Measurements from ENCODE around the gene HDAC1.

HDAC1 gene

DNA sequence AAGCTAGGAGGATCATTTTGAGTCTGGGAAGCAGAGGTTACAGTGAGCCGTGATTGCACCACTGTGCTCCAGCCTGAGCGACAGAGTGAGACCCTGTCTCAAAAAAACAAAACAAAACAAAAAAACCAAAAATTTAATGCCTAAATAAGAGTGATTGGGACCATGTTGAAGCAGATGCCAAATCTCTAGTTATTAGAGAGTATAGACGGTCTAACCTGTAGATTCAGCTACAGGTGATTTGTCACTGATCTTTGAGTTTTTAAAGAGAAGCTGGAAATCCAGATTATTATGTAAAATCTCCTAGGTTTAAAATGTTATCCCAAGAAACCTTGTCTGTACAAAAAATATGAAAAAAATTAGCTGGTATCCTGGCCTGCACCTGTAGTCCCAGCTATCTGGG, 11.5 kb downstream of the HDAC1 start:
- H3K4me3 ChIP-seq (ENCODE audit: low read depth, low read length) = no peak overlapping the region
- DNase-seq (ENCODE audit: low read depth) = no peak
- TF ChIP-seq, protein P1, sequence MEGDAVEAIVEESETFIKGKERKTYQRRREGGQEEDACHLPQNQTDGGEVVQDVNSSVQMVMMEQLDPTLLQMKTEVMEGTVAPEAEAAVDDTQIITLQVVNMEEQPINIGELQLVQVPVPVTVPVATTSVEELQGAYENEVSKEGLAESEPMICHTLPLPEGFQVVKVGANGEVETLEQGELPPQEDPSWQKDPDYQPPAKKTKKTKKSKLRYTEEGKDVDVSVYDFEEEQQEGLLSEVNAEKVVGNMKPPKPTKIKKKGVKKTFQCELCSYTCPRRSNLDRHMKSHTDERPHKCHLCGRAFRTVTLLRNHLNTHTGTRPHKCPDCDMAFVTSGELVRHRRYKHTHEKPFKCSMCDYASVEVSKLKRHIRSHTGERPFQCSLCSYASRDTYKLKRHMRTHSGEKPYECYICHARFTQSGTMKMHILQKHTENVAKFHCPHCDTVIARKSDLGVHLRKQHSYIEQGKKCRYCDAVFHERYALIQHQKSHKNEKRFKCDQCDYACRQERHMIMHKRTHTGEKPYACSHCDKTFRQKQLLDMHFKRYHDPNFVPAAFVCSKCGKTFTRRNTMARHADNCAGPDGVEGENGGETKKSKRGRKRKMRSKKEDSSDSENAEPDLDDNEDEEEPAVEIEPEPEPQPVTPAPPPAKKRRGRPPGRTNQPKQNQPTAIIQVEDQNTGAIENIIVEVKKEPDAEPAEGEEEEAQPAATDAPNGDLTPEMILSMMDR (conservative IDR thresholded peaks at IDR 0.05; ENCODE audit: low read depth, low read length) = no peak

DNA sequence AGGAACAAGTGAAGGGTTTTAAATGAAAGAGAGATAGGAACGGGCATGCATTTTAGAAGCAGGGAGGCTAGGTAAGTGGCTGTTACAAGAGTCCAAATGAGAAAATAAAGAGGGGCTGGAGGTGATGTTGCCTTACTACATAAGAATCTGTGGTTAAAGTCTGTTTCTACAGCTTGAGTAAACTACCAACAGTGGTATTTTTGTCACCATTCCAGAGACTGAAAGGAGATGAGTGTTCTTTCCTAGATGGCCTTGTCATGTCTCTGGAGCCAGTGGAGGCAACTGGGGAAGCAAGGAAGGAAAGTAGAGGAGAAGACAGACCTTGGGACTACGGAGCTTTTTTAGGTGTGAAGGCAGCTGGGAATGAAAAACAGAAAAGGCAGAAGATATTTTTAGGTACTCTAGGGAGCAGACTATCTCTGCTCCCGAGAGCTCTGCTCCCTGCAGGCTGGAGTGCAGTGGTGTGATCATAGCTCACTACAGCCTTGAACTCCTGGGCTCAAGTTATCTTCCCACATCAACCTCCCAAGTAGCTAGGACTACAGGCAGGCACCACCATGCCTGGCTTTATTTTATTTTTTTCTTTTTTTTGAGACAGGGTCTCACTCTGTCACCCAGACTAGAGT, 12.2 kb downstream of the HDAC1 start:
- no peak overlapping the region for H3K4me3 ChIP-seq (ENCODE audit: low read depth, low read length)
- peak; percentile 47 for DNase-seq (ENCODE audit: low read depth)
- TF ChIP-seq, protein P1 (conservative IDR thresholded peaks at IDR 0.05; ENCODE audit: low read depth, low read length) = no peak

DNA sequence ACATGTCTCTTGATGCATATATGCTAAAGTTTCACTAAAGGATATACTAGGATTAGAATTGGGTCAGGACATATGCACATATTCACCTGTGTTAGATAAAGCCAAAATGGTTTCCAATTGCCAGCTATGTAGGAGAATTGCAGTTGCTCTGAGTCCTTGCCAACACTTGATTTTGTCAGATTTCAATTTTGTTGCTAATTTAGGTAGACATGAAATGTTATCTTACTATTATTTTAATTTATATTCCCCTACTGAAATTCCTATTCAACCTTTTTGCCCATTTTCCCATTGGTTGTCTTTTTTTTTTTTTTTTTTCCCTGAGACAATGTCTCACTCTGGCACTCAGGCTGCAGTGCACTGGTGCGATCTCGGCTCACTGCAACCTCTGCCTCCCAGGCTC, 13.4 kb downstream of the HDAC1 start:
- no peak overlapping the region for H3K4me3 ChIP-seq (ENCODE audit: low read depth, low read length)
- TF ChIP-seq, protein P1 (conservative IDR thresholded peaks at IDR 0.05; ENCODE audit: low read depth, low read length) = no peak
- DNase-seq (ENCODE audit: low read depth) = no peak

DNA sequence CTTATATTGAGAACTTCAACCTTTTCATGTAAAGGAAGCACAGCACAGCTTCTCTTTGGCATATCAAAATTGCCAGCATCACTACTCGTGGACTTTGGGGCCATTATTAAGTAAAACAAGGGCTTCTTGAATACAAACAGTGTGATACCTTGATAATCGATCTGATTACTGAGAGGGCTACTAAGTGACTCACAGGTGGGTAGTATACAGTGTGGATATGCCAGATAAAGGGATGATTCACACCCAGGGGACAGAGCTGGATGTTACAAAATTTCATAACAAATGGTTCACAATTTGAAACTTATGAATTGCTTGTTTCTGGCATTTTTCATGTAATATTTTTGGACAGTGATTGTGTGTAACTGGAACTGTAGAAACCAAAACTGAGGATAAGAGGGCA, 15.4 kb downstream of the HDAC1 start:
- TF ChIP-seq, protein P1 (conservative IDR thresholded peaks at IDR 0.05; ENCODE audit: low read depth, low read length) = no peak
- H3K4me3 ChIP-seq (ENCODE audit: low read depth, low read length) = no peak overlapping the region
- peak; percentile 34 for DNase-seq (ENCODE audit: low read depth)

DNA sequence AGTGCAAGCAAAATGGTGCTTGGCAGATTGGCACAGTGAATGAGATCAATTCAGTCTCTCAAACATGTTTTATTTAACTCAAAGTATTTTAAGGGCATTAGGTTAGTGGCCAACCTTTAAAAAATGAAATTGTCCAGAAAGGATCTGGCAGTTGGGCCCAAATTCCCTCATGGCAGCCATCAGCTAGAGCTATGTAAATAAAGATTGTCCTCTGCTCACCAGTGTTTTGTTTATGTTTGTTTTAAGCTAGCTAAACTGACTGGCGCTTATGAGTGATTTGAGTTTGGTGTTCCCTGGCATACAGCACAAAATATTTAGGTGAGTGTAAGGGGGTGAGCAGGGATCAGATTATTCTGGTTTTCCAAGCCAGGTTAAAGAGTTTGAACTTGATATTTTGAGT, 18.1 kb downstream of the HDAC1 start:
- H3K4me3 ChIP-seq (ENCODE audit: low read depth, low read length) = no peak overlapping the region
- TF ChIP-seq, protein P1 (conservative IDR thresholded peaks at IDR 0.05; ENCODE audit: low read depth, low read length) = no peak
- DNase-seq (ENCODE audit: low read depth) = no peak

DNA sequence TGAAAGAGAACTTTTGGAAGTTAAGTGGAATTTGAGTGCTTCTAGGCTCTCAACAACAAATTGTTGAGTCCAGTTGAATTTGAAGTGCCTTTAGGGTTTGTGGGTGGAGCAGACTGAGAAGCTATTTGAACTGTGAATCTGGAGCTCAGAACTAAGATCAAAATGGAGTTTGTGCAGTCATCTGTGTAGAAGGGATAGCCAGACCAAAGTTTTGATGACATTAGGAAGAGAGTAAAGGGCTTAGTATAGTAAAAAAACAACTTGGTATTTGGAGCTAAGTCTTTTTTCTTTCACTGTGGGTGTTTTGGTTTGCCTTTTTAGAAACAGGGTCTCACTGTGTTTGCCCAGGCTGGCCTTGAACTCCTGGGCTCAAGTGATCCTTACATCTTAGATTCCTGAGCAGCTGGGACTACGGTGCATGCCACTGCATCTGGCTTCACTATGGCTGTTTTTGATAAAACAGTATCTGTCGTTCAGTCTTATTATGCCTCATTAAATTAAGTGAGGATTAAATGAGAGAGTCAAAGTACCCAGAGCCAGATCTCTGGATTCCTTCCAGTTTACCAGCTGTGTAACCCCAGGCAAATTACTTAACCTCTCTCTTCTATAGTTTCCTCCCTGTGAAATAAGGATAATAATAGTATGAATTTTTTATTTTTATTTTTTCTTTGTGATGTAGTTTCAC, 20.0 kb downstream of the HDAC1 start:
- TF ChIP-seq, protein P1 (conservative IDR thresholded peaks at IDR 0.05; ENCODE audit: low read depth, low read length) = no peak
- no peak overlapping the region for H3K4me3 ChIP-seq (ENCODE audit: low read depth, low read length)
- no peak for DNase-seq (ENCODE audit: low read depth)

DNA sequence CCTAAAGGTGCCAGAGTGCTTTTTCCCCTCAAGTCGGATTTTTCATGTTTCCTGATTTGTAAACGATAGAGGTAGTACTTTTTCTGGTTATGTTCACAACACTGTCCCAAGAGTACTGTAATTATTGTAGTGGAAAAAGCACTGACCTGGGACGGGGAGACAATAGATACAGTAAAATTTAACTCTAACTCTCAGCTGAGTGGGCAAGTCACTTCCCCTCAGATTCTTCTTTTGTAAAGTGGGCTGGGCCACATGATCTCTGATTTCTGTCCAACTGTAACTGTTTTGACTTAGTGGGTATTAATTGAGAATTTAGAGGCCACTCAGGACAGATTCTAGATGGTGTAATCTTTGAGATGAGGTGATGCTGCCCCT, 25.0 kb downstream of the HDAC1 start:
- H3K4me3 ChIP-seq (ENCODE audit: low read depth, low read length) = no peak overlapping the region
- TF ChIP-seq, protein P1 (conservative IDR thresholded peaks at IDR 0.05; ENCODE audit: low read depth, low read length) = no peak
- DNase-seq (ENCODE audit: low read depth) = no peak

All from choroid plexus epithelial cell (primary cell).